Measurements from ENCODE around the gene PLAAT3. TPM values are rescaled to one million over a fixed set of nuclear protein-coding genes. Genes with fewer than 3 reads are reported as not detected.
A peak's percentile ranks its signal among the peaks of the same experiment; 100 is the strongest.
"Not testable (repeated sequence)": the region's sequence is repeated elsewhere in the genome, so short reads cannot be mapped to it uniquely, and the experiment has no call there.

The PLAAT3 gene
- total RNA-seq, 1 donor from 2014 or later: 70.3 TPM

DNA sequence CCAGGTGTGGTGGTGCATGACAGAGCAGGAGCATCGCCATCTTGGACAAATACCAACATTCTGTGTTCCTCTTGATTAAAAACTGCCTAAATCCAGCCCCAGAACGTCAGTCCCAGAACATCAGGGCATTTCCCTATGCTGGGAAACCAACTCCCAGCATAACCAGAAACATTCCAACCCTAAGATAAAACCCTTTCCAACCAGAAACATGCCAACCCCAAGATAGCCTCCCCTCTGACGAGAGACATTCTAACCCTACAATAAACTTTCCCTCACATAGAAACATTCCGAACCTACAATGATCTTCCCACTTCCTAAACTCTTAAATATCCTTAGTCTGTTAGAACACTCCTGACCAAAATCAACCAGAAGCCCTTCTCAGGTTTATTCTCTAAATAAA is 66.1 kb downstream of the PLAAT3 start:
- intact Hi-C loops (cut with DNase I): no loop called here

DNA sequence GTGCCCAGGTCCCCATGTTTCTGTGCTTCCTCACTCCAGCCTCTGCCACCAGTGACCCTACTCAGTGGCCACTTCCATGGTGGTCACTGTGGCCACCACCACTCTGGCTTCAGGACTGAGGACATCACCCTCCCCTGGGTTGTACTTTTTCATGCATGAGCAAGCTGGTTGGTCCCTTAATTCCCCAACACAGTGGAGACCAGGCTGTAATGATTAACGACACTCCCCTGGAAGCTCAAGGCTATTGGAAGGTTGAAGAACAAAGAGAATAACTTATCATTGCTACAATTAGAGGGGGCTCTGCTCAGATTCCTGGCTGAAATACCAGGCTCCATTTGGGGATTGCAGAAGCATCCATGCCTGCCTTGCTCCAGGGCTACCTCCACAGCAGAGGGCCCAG is 67.2 kb downstream of the PLAAT3 start:
- no peak overlapping the region for H3K27ac ChIP-seq
- TF ChIP-seq, protein P1, sequence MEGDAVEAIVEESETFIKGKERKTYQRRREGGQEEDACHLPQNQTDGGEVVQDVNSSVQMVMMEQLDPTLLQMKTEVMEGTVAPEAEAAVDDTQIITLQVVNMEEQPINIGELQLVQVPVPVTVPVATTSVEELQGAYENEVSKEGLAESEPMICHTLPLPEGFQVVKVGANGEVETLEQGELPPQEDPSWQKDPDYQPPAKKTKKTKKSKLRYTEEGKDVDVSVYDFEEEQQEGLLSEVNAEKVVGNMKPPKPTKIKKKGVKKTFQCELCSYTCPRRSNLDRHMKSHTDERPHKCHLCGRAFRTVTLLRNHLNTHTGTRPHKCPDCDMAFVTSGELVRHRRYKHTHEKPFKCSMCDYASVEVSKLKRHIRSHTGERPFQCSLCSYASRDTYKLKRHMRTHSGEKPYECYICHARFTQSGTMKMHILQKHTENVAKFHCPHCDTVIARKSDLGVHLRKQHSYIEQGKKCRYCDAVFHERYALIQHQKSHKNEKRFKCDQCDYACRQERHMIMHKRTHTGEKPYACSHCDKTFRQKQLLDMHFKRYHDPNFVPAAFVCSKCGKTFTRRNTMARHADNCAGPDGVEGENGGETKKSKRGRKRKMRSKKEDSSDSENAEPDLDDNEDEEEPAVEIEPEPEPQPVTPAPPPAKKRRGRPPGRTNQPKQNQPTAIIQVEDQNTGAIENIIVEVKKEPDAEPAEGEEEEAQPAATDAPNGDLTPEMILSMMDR (IDR thresholded peaks at IDR 0.05): no peak

More for the DNA sequence above, 66.1 kb downstream of the PLAAT3 start:
- ATAC-seq (no peak), DNase-seq (no peak)
- Histone ChIP-seq H3K4me3 (no peak overlapping the region), H3K27ac (no peak overlapping the region), H3K4me1 (peaks cover 2% of the 10 kb centered on the region), H3K27me3 (no peaks in the 10 kb centered on the region), H3K36me3 (peaks cover 28% of the 10 kb centered on the region), H3K9me3 (no peaks in the 10 kb centered on the region)
- TF ChIP-seq, protein P1 (IDR thresholded peaks at IDR 0.05): no peak

GRCh38 chr11:63543711-63544110 is 70.5 kb downstream of the PLAAT3 start:
- intact Hi-C loops (cut with DNase I): no loop called here
- Histone ChIP-seq H3K27me3 (no peaks in the 10 kb centered on the region), H3K4me3 (no peak overlapping the region), H3K4me1 (peaks cover 12% of the 10 kb centered on the region), H3K27ac (no peak overlapping the region), H3K36me3 (peaks cover 28% of the 10 kb centered on the region), H3K9me3 (no peaks in the 10 kb centered on the region)
- DNase-seq: no peak
- TF ChIP-seq, protein P1 (IDR thresholded peaks at IDR 0.05): no peak
- ATAC-seq: peak; percentile 21

More for the DNA sequence above, 67.2 kb downstream of the PLAAT3 start:
- DNase-seq (no peak), ATAC-seq (no peak)
- intact Hi-C loops (cut with DNase I): no loop called here
- Histone ChIP-seq H3K9me3 (no peaks in the 10 kb centered on the region), H3K36me3 (peaks cover 28% of the 10 kb centered on the region), H3K27me3 (no peaks in the 10 kb centered on the region), H3K4me1 (peaks cover 8% of the 10 kb centered on the region), H3K4me3 (no peak overlapping the region)

- intact Hi-C loops (cut with DNase I); ATAC-seq; H3K27me3 ChIP-seq; H3K9me3 ChIP-seq; DNase-seq; H3K27ac ChIP-seq; H3K4me3 ChIP-seq: not testable (repeated sequence)
- peaks cover 28% of the 10 kb centered on the region for H3K36me3 ChIP-seq
- peaks cover 23% of the 10 kb centered on the region for H3K4me1 ChIP-seq
Observed at GRCh38 chr11:63542506-63542905, 71.7 kb downstream of the PLAAT3 start.

DNA sequence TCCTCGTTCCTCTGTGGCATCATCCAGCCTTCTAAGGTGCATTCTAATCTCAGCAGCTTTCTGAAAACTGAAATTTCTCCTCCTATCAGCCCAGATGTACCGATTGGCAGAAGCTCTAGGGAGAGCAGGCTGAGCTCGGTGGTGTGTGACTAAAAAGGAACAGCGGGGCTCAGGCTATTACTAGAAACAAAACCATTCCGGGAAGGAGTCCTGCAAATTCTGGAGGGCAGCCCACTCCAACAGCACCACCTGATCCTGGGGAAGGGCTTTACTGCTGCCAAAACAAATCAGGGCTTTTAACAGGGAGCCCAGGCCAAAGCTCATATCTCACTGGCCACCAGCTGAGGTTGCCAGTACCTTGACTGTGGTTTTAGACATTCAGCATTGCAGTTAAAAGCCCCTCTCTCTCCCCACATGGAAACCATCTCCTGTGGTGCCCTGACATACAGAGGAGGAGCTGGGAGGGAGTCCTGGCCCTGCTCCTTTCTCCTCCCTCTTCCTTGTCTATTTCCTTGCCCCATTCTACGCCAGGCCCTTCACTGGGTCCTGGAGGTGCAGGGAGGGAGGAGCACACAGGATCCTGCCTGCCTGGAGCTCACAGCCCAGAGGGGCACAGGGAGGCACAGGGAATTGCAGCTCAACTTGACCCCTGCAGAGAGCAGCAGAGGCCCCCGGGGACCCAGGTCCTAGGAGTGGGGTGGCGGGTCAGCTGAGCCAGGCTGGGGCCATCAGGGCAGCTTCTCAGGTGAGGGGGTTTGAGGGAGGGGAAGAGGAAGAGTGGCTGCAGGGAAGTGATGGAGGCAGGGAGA is 76.7 kb downstream of the PLAAT3 start:
- intact Hi-C loops (cut with DNase I): no loop called here
- Histone ChIP-seq H3K27ac (peak overlapping the region; percentile 87), H3K4me1 (peaks cover 36% of the 10 kb centered on the region), H3K36me3 (no peaks in the 10 kb centered on the region), H3K4me3 (peak overlapping the region; percentile 68), H3K9me3 (no peaks in the 10 kb centered on the region), H3K27me3 (no peaks in the 10 kb centered on the region)
- DNase-seq (peak; percentile 73), ATAC-seq (peak; percentile 83)
- TF ChIP-seq, protein P1 (IDR thresholded peaks at IDR 0.05): no peak

DNA sequence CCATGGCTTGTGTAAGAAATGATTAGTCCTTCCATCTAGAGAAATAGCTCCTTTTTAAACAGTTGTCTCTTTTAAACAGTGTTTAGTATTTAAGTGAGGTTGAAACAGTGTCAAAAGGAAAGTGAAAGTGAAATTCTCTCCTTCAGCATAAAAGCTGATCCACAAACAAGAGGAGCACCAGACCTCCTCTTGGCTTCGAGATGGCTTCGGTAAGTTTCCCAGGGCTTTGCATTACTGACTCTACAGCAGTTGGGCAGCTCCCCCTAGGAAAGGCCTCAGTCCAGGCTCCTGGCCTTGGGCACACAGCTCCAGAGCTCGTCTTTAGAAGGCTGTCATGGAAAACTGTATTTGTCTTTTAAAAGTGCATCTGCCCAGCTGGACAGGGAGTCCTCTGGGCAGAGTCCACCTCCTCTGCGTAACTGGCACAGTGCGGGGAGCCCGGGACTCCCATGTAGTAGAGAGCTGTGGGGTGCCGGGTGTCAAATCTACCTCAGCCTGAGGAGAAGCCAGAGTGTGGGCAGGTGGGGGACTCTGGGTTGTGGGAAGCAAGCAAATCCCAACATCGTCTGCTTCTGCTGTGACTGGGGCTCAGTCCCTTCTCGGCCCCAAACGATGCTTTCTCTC is 77.5 kb downstream of the PLAAT3 start, which contains the start of gene PLAAT4:
TSS of gene PLAAT4 (plus strand) at position 140 of the 624 bp plus-strand sequence. CDS start at position 201, 61 bp downstream.
- intact Hi-C loops (cut with DNase I): no loop called here
- Histone ChIP-seq H3K27ac (peak within 1 kb of the TSS; percentile 87), H3K36me3 (no peaks in the 10 kb centered on the region), H3K27me3 (no peaks in the 10 kb centered on the region), H3K4me3 (peak within 1 kb of the TSS; percentile 68), H3K4me1 (peaks cover 37% of the 10 kb centered on the region), H3K9me3 (no peaks in the 10 kb centered on the region)
- TF ChIP-seq, protein P1 (IDR thresholded peaks at IDR 0.05): no peak
- ATAC-seq (peak; percentile 59), DNase-seq (no peak)

Measured in upper lobe of right lung (tissue), 1 donor.